Measurements from ENCODE around the gene FGF19.

The FGF19 gene

DNA sequence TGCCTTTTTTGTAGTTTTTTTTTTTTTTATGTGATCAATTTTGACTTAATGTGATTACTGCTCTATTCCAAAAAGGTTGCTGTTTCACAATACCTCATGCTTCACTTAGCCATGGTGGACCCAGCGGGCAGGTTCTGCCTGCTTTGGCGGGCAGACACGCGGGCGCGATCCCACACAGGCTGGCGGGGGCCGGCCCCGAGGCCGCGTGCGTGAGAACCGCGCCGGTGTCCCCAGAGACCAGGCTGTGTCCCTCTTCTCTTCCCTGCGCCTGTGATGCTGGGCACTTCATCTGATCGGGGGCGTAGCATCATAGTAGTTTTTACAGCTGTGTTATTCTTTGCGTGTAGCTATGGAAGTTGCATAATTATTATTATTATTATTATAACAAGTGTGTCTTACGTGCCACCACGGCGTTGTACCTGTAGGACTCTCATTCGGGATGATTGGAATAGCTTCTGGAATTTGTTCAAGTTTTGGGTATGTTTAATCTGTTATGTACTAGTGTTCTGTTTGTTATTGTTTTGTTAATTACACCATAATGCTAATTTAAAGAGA, 50.3 kb downstream of the FGF19 start:
- peaks cover 22% of the 10 kb centered on the region for H3K4me1 ChIP-seq (ENCODE audit: control insufficient read depth, insufficient read depth, low read length, poor library complexity, severe bottlenecking)
- no peaks in the 10 kb centered on the region for H3K9me3 ChIP-seq (ENCODE audit: control insufficient read depth, low read length)
- H3K36me3 ChIP-seq (ENCODE audit: control insufficient read depth, insufficient read depth, low read length), result peaks cover 59% of the 10 kb centered on the region
- WGBS, 2 experiments (ENCODE audit: insufficient coverage in 2 of 2), result 96 to 97% methylated on average over 15 to 17 of the region's 23 CpGs
- no peak overlapping the region for H3K27ac ChIP-seq (ENCODE audit: low read depth, low read length, severe bottlenecking)
- no peak overlapping the region for H3K4me3 ChIP-seq (ENCODE audit: extremely low read depth, insufficient read depth, low read length, poor library complexity, severe bottlenecking)

DNA sequence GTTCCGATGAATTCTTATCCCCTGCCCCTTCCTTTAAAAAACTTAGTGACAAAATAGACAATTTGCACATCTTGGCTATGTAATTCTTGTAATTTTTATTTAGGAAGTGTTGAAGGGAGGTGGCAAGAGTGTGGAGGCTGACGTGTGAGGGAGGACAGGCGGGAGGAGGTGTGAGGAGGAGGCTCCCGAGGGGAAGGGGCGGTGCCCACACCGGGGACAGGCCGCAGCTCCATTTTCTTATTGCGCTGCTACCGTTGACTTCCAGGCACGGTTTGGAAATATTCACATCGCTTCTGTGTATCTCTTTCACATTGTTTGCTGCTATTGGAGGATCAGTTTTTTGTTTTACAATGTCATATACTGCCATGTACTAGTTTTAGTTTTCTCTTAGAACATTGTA, 50.8 kb downstream of the FGF19 start:
- Histone ChIP-seq H3K9me3 (ENCODE audit: control insufficient read depth, low read length) (no peaks in the 10 kb centered on the region), H3K4me1 (ENCODE audit: control insufficient read depth, insufficient read depth, low read length, poor library complexity, severe bottlenecking) (peaks cover 23% of the 10 kb centered on the region), H3K4me3 (ENCODE audit: extremely low read depth, insufficient read depth, low read length, poor library complexity, severe bottlenecking) (no peak overlapping the region), H3K36me3 (ENCODE audit: control insufficient read depth, insufficient read depth, low read length) (peaks cover 64% of the 10 kb centered on the region), H3K27ac (ENCODE audit: low read depth, low read length, severe bottlenecking) (no peak overlapping the region)
- 82 to 92% methylated on average over 6 to 10 of the region's 11 CpGs for WGBS, 2 experiments (ENCODE audit: insufficient coverage in 2 of 2)

DNA sequence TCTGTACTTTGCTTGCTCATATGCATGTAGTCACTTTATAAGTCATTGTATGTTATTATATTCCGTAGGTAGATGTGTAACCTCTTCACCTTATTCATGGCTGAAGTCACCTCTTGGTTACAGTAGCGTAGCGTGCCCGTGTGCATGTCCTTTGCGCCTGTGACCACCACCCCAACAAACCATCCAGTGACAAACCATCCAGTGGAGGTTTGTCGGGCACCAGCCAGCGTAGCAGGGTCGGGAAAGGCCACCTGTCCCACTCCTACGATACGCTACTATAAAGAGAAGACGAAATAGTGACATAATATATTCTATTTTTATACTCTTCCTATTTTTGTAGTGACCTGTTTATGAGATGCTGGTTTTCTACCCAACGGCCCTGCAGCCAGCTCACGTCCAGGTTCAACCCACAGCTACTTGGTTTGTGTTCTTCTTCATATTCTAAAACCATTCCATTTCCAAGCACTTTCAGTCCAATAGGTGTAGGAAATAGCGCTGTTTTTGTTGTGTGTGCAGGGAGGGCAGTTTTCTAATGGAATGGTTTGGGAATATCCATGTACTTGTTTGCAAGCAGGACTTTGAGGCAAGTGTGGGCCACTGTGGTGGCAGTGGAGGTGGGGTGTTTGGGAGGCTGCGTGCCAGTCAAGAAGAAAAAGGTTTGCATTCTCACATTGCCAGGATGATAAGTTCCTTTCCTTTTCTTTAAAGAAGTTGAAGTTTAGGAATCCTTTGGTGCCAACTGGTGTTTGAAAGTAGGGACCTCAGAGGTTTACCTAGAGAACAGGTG, 51.8 kb downstream of the FGF19 start:
- H3K27ac ChIP-seq (ENCODE audit: low read depth, low read length, severe bottlenecking), result no peak overlapping the region
- peaks cover 74% of the 10 kb centered on the region for H3K36me3 ChIP-seq (ENCODE audit: control insufficient read depth, insufficient read depth, low read length)
- peaks cover 25% of the 10 kb centered on the region for H3K4me1 ChIP-seq (ENCODE audit: control insufficient read depth, insufficient read depth, low read length, poor library complexity, severe bottlenecking)
- no peak overlapping the region for H3K4me3 ChIP-seq (ENCODE audit: extremely low read depth, insufficient read depth, low read length, poor library complexity, severe bottlenecking)
- H3K9me3 ChIP-seq (ENCODE audit: control insufficient read depth, low read length), result no peaks in the 10 kb centered on the region
- WGBS, 2 experiments (ENCODE audit: insufficient coverage in 2 of 2), result 97 to 100% methylated on average over 1 to 6 of the region's 15 CpGs

DNA sequence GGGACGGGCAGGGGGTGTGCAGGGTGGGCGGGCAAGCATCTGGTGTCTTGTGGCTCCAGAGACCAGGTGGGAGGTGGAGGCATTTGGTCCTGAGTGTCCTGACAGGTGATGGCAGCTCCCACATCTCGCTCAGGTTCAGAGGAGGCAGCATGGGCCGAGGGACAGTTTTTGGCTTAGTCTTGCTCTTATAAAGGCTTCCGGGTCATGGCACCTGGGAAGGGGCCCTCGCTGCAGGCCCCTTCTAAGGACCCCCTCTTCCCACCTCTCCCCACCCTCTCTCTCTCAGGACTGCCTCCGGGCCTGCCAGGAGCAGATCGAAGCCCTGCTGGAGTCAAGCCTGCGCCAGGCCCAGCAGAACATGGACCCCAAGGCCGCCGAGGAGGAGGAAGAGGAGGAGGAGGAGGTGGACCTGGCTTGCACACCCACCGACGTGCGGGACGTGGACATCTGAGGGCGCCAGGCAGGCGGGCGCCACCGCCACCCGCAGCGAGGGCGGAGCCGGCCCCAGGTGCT, 52.9 kb downstream of the FGF19 start:
- Histone ChIP-seq H3K9me3 (ENCODE audit: control insufficient read depth, low read length) (no peaks in the 10 kb centered on the region), H3K4me1 (ENCODE audit: control insufficient read depth, insufficient read depth, low read length, poor library complexity, severe bottlenecking) (peaks cover 31% of the 10 kb centered on the region), H3K4me3 (ENCODE audit: extremely low read depth, insufficient read depth, low read length, poor library complexity, severe bottlenecking) (no peak overlapping the region), H3K36me3 (ENCODE audit: control insufficient read depth, insufficient read depth, low read length) (peaks cover 85% of the 10 kb centered on the region), H3K27ac (ENCODE audit: low read depth, low read length, severe bottlenecking) (no peak overlapping the region)
- 94 to 98% methylated on average over 18 to 22 of the region's 23 CpGs for WGBS, 2 experiments (ENCODE audit: insufficient coverage in 2 of 2)

DNA sequence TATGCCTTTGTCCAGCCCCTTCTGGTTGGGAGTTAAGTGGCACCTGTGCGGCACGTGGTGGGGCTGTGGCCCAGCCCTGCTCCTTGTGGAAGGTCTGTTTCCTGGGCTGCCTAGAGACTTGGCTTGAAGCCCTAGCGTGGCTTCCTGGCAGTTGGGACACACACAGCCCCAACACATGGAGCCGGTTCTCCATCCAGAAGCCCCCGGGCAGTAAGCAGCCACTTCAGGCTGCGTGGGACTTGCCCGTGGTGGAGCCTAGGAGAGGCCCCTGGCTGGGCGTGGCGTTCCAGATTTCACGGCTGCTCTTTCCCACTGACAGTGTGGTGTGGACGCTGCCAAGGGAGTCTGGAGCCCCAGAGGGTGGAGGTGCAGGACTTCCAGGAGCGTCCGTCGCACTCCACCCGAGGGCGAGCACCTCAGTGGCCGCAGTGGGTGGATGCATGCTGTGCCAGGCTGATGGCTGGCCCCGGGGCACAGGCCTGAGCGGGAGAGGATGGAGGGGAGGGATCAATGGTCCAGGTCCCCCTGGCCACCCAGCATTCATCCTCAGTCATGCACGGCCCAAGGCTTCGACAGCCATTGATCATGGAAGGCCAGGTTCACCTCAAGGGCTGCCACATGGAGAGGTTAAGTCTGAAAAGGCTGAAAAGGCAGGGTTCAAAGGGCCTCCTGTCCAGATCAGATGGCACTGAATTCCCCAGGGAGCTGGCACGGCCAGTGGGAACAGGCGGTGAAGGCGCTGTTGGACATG, 53.6 kb downstream of the FGF19 start:
- peaks cover 92% of the 10 kb centered on the region for H3K36me3 ChIP-seq (ENCODE audit: control insufficient read depth, insufficient read depth, low read length)
- WGBS, 2 experiments (ENCODE audit: insufficient coverage in 2 of 2), result 95 to 97% methylated on average over 22 to 23 of the region's 24 CpGs
- H3K9me3 ChIP-seq (ENCODE audit: control insufficient read depth, low read length), result no peaks in the 10 kb centered on the region
- no peak overlapping the region for H3K4me3 ChIP-seq (ENCODE audit: extremely low read depth, insufficient read depth, low read length, poor library complexity, severe bottlenecking)
- H3K4me1 ChIP-seq (ENCODE audit: control insufficient read depth, insufficient read depth, low read length, poor library complexity, severe bottlenecking), result peaks cover 37% of the 10 kb centered on the region
- H3K27ac ChIP-seq (ENCODE audit: low read depth, low read length, severe bottlenecking), result peak overlapping the region; percentile 41

DNA sequence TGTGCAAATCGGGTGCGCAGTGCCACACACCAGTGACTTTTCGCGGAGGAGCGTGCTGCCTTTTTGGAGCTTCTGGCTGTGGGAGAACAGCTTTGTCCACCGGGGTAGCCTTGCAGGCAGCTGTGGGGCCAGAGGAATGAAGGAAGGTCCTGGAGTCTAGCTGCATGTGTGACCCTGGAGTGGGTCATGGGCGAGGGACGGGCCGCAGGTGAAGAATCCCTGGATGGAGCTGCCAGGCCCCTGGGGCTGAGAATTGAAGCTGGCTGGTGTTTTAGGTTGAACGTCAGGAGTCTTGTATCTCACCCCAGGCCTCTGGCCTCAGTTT, 54.3 kb downstream of the FGF19 start:
- H3K4me1 ChIP-seq (ENCODE audit: control insufficient read depth, insufficient read depth, low read length, poor library complexity, severe bottlenecking), result peaks cover 44% of the 10 kb centered on the region
- no peaks in the 10 kb centered on the region for H3K9me3 ChIP-seq (ENCODE audit: control insufficient read depth, low read length)
- H3K36me3 ChIP-seq (ENCODE audit: control insufficient read depth, insufficient read depth, low read length), result peaks cover 99% of the 10 kb centered on the region
- H3K4me3 ChIP-seq (ENCODE audit: extremely low read depth, insufficient read depth, low read length, poor library complexity, severe bottlenecking), result no peak overlapping the region
- H3K27ac ChIP-seq (ENCODE audit: low read depth, low read length, severe bottlenecking), result peak overlapping the region; percentile 41
- WGBS, 2 experiments (ENCODE audit: insufficient coverage in 2 of 2), result 94 to 96% methylated on average over 9 to 10 of the region's 10 CpGs

DNA sequence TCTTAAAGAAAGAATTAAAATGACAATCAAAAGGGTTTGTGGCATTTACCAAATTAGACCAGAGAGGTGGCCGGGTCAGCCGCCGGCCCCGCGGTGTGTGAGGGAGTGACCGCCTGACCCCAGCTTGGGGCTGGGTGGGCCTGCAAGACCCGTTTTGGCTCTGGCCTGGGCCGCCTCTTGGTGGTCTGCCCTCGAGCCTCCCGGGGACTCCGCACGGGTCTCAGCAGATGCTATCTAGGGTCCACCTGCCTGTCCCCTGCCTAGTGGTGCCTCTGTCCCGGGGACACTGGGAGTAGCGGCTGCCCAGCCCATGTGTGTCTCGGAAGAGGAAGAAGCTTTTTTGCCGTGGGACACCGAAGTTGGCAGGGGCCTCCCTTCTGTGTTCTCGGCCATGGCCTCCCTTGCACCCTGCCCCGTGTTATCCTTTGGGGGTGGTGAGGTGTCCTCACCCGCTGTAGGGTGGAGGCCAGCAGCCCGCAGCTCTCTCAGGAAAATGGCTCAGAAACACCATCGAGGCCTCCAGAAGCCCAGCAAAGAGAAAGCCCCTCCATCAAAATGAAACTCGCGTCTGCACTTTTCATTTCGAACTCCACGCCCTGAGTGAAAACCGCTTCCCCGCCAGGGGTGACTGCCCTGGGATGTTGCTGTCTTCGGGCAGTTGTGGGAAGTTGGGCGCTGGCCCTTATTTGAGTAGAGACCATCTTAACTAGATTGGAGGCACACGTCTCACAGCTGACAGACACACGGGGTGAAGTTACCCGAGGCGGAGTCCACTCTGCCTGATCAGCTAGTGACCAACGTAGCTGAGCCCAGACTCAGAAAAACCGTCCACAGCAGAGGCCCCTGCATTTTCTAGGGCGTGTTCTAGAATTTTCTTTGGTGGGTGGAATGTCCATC, 54.9 kb downstream of the FGF19 start:
- WGBS, 2 experiments (ENCODE audit: insufficient coverage in 2 of 2), result 95 to 97% methylated on average over 37 of the region's 37 CpGs

More for the DNA sequence above, 54.9 kb downstream of the FGF19 start:
- H3K4me1 ChIP-seq (ENCODE audit: control insufficient read depth, insufficient read depth, low read length, poor library complexity, severe bottlenecking), result peaks cover 45% of the 10 kb centered on the region
- no peak overlapping the region for H3K4me3 ChIP-seq (ENCODE audit: extremely low read depth, insufficient read depth, low read length, poor library complexity, severe bottlenecking)
- H3K36me3 ChIP-seq (ENCODE audit: control insufficient read depth, insufficient read depth, low read length), result peaks cover 99% of the 10 kb centered on the region
- H3K9me3 ChIP-seq (ENCODE audit: control insufficient read depth, low read length), result no peaks in the 10 kb centered on the region
- H3K27ac ChIP-seq (ENCODE audit: low read depth, low read length, severe bottlenecking), result peak overlapping the region; percentile 41

Measured in mesodermal cell (in vitro differentiated cells).